ENCODE results near the gene APOD. TPM values are rescaled to one million over a fixed set of nuclear protein-coding genes. Genes with fewer than 3 reads are reported as not detected.

APOD gene
- total RNA-seq, 6 donors from 2014 or later: 29.7 to 120 (median 67.4) TPM

GRCh38 chr3:195574497-195575304 lies 9.0 kb downstream of the APOD start:
- Histone ChIP-seq H3K36me3 (no peaks in the 10 kb centered on the region), H3K27me3 (no peaks in the 10 kb centered on the region), H3K27ac (no peak overlapping the region), H3K9me3 (no peaks in the 10 kb centered on the region), H3K4me1 (no peaks in the 10 kb centered on the region), H3K4me3 (no peak overlapping the region)
- DNase-seq (no peak), ATAC-seq (ENCODE audit: low FRiP score in 2 of 2) (no peak)
- TF ChIP-seq EP300 (IDR thresholded peaks at IDR 0.05) (no peak), POLR2AphosphoS5 (IDR thresholded peaks at IDR 0.05) (no peak), POLR2A (IDR thresholded peaks at IDR 0.05) (no peak), CTCF (IDR thresholded peaks at IDR 0.05) (no peak)
- 80 to 84% methylated on average over 8 of the region's 8 CpGs for WGBS, 2 donors

- peak in 1 of 2 donors; percentile 50 for DNase-seq
- H3K36me3 ChIP-seq: no peaks in the 10 kb centered on the region
- 94 to 98% methylated on average over 18 to 19 of the region's 19 CpGs for WGBS, 2 donors
- no peaks in the 10 kb centered on the region for H3K27me3 ChIP-seq
- ATAC-seq (ENCODE audit: low FRiP score in 2 of 2): no peak
- H3K9me3 ChIP-seq: no peaks in the 10 kb centered on the region
- TF ChIP-seq EP300 (IDR thresholded peaks at IDR 0.05) (no peak), POLR2A (IDR thresholded peaks at IDR 0.05) (no peak), CTCF (IDR thresholded peaks at IDR 0.05) (no peak), POLR2AphosphoS5 (IDR thresholded peaks at IDR 0.05) (no peak)
- H3K4me1 ChIP-seq: no peaks in the 10 kb centered on the region
- H3K4me3 ChIP-seq: no peak overlapping the region
- H3K27ac ChIP-seq: no peak overlapping the region
Measured at GRCh38 chr3:195573611-195574496, 9.9 kb downstream of the APOD start.

- no peaks in the 10 kb centered on the region for H3K9me3 ChIP-seq
- DNase-seq (no peak), ATAC-seq (ENCODE audit: low FRiP score in 2 of 2) (no peak)
- no peak overlapping the region for H3K27ac ChIP-seq
- H3K4me3 ChIP-seq: no peak overlapping the region
- no peak for TF ChIP-seq CTCF (IDR thresholded peaks at IDR 0.05)
- TF ChIP-seq POLR2AphosphoS5 (IDR thresholded peaks at IDR 0.05): no peak
- no peak for TF ChIP-seq POLR2A (IDR thresholded peaks at IDR 0.05)
- no peak for TF ChIP-seq EP300 (IDR thresholded peaks at IDR 0.05)
- 80 to 86% methylated on average over 6 of the region's 6 CpGs for WGBS, 2 donors
- H3K36me3 ChIP-seq: no peaks in the 10 kb centered on the region
- no peaks in the 10 kb centered on the region for H3K4me1 ChIP-seq
- H3K27me3 ChIP-seq: no peaks in the 10 kb centered on the region
Measured at GRCh38 chr3:195571361-195571760, 12.4 kb downstream of the APOD start.

GRCh38 chr3:195570912-195571311 lies 12.8 kb downstream of the APOD start:
- TF ChIP-seq CTCF (IDR thresholded peaks at IDR 0.05): no peak
- no peak for TF ChIP-seq EP300 (IDR thresholded peaks at IDR 0.05)
- no peak for TF ChIP-seq POLR2A (IDR thresholded peaks at IDR 0.05)
- TF ChIP-seq POLR2AphosphoS5 (IDR thresholded peaks at IDR 0.05): no peak
- DNase-seq: no peak
- ATAC-seq (ENCODE audit: low FRiP score in 2 of 2): no peak
- Histone ChIP-seq H3K27ac (no peak overlapping the region), H3K27me3 (no peaks in the 10 kb centered on the region), H3K4me3 (no peak overlapping the region), H3K36me3 (no peaks in the 10 kb centered on the region), H3K9me3 (no peaks in the 10 kb centered on the region), H3K4me1 (no peaks in the 10 kb centered on the region)
- WGBS, 2 donors: 86 to 91% methylated on average over 9 of the region's 9 CpGs
